ENCODE results near the gene DTD2. TPM values are rescaled to one million over a fixed set of nuclear protein-coding genes. Genes with fewer than 3 reads are reported as not detected.

Gene DTD2
- total and polyA plus RNA-seq, 2 of the 8 experiments (the other 6 are each of a cell fraction or from before 2014, with no cell fraction given), result 12.0 to 19.5 TPM

DNA sequence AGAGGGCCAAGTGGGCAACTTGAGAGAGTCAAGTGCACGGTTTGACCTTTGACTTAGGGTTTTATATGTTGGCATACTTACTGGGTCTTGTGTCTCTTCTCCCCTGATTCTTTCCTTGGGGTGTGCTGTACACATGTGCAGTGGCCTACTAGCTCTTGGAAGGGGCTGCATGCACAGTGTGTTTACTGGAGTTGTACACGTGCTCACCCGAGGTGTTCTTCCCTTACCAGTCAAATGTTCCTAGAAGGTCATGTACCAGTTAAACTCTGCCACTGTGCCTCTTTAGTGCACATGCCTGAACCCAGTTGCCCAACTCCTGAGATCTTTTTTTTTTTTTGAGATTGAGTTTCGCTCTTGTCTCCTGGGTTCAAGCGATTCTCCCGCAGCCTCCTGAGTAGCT, 9.2 kb upstream of the DTD2 start (continued):
- TF ChIP-seq, protein P1, sequence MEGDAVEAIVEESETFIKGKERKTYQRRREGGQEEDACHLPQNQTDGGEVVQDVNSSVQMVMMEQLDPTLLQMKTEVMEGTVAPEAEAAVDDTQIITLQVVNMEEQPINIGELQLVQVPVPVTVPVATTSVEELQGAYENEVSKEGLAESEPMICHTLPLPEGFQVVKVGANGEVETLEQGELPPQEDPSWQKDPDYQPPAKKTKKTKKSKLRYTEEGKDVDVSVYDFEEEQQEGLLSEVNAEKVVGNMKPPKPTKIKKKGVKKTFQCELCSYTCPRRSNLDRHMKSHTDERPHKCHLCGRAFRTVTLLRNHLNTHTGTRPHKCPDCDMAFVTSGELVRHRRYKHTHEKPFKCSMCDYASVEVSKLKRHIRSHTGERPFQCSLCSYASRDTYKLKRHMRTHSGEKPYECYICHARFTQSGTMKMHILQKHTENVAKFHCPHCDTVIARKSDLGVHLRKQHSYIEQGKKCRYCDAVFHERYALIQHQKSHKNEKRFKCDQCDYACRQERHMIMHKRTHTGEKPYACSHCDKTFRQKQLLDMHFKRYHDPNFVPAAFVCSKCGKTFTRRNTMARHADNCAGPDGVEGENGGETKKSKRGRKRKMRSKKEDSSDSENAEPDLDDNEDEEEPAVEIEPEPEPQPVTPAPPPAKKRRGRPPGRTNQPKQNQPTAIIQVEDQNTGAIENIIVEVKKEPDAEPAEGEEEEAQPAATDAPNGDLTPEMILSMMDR (IDR thresholded peaks at IDR 0.05; ENCODE audit: control extremely low read depth in 1 of 3, insufficient read depth in 1 of 3, low read depth in 1 of 3, low read length in 3 of 3), result no peak
- TF ChIP-seq EGR1 (IDR thresholded peaks at IDR 0.05; ENCODE audit: borderline replicate concordance, low read depth, low read length) (no peak), NRF1 (IDR thresholded peaks at IDR 0.05; ENCODE audit: low read depth, low read length) (no peak), SUZ12 (IDR thresholded peaks at IDR 0.05; ENCODE audit: low read length) (no peak), PHF8 (conservative IDR thresholded peaks at IDR 0.05; ENCODE audit: low read depth, low read length) (no peak)
